ENCODE results near the gene DHX35. TPM values are rescaled to one million over a fixed set of nuclear protein-coding genes. Genes with fewer than 3 reads are reported as not detected.
A peak's percentile ranks its signal among the peaks of the same experiment; 100 is the strongest.

Gene DHX35, protein sequence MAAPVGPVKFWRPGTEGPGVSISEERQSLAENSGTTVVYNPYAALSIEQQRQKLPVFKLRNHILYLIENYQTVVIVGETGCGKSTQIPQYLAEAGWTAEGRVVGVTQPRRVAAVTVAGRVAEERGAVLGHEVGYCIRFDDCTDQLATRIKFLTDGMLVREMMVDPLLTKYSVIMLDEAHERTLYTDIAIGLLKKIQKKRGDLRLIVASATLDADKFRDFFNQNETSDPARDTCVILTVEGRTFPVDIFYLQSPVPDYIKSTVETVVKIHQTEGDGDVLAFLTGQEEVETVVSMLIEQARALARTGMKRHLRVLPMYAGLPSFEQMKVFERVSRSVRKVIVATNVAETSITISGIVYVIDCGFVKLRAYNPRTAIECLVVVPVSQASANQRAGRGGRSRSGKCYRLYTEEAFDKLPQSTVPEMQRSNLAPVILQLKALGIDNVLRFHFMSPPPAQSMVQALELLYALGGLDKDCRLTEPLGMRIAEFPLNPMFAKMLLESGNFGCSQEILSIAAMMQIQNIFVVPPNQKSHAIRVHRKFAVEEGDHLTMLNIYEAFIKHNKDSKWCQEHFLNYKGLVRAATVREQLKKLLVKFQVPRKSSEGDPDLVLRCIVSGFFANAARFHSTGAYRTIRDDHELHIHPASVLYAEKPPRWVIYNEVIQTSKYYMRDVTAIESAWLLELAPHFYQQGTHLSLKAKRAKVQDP
- 15.8 TPM for total RNA-seq
- long read RNA-seq, transcript DHX35-201 (22 exons, 3,325 nt) = major isoform, 14 of 28 reads
- long read RNA-seq, partial matches to known transcripts = 2 of 28 reads
- long read RNA-seq, other reads (novel, unspliced or antisense) = 10 of 28 reads

DNA sequence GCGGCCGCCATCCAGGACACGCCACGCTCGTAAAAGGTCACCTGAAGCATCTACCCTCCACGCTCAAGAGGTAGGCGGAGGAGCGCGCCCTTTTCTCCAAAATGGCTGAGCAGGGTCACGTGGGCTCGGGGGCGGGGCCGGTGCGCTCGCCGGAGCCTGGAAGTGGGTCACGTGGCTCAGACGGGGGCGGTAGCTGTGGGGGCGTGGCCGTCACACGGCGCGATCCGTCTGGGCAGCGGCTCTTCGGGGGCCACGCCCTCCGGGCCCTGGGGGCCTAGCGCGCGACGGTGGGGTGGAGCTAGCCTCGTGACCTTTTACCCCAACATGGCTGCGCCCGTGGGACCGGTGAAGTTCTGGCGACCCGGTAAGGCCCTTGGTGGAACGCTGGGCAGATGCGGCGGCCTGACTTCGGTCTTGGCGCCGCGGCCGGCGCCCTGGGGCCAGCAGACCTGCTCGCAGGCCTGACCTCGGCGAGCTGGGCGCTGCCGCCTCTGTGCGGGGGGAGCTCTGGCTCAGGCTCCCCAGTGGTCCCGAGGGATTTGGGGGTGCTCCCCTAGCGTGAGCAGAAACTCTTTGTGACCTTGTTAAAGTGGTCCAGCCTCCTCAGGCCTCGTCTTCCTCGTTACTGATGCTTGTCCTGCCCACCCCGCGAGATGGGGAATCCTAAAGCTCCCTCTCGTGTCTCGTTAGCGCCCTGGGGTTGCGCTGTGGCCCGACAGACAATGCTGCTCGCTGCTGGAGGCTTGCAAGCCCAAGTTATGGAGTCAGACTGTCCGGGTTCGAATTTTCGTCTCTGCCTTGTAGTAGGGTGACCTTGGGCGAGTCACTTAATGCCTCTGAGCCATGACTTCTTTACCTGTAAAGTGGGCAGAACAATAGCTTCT, at the start of gene DHX35:
Gene DHX35, plus strand, starts transcription at position 301 of the 884 bp plus-strand sequence. Its CDS starts 24 bp downstream, at position 325.
- Histone ChIP-seq H3K9me3 (replicated peaks) (no peaks in the 10 kb centered on the region), H3K27me3 (ENCODE audit: low read depth) (no peaks in the 10 kb centered on the region), H3K4me3 (peak within 1 kb of the TSS; percentile 99), H3K4me1 (peaks cover 39% of the 10 kb centered on the region), H3K27ac (replicated peaks) (peak within 1 kb of the TSS; percentile 97), H3K36me3 (peaks cover 2% of the 10 kb centered on the region)
- DNase-seq = peak; percentile 99
- TF ChIP-seq, protein P1, sequence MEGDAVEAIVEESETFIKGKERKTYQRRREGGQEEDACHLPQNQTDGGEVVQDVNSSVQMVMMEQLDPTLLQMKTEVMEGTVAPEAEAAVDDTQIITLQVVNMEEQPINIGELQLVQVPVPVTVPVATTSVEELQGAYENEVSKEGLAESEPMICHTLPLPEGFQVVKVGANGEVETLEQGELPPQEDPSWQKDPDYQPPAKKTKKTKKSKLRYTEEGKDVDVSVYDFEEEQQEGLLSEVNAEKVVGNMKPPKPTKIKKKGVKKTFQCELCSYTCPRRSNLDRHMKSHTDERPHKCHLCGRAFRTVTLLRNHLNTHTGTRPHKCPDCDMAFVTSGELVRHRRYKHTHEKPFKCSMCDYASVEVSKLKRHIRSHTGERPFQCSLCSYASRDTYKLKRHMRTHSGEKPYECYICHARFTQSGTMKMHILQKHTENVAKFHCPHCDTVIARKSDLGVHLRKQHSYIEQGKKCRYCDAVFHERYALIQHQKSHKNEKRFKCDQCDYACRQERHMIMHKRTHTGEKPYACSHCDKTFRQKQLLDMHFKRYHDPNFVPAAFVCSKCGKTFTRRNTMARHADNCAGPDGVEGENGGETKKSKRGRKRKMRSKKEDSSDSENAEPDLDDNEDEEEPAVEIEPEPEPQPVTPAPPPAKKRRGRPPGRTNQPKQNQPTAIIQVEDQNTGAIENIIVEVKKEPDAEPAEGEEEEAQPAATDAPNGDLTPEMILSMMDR (IDR thresholded peaks at IDR 0.05; ENCODE audit: borderline replicate concordance) = peak; percentile 47
- intact Hi-C loops (cut with micrococcal nuclease) = no loop called here

DNA sequence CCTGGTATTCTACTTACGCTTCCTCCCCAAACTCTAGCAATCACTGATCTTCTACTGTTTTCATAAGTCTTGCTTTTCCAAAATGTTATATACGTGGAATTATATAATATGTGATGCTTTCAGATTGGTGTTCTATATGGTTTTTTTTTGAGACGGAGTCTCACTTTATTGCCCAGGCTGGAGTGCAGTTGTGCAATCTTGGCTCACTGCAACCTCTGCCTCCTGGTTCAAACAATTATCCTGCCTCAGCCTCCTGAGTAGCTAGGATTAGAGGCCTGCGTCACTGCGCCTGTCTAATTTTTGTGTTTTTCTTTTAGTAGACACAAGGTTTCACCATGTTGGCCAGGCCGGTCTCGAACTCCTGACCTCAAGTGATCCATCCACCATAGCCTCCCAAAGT, 46.8 kb upstream of the DHX35 start:
- no peak for DNase-seq
- TF ChIP-seq, protein P1 (IDR thresholded peaks at IDR 0.05; ENCODE audit: borderline replicate concordance) = no peak

DNA sequence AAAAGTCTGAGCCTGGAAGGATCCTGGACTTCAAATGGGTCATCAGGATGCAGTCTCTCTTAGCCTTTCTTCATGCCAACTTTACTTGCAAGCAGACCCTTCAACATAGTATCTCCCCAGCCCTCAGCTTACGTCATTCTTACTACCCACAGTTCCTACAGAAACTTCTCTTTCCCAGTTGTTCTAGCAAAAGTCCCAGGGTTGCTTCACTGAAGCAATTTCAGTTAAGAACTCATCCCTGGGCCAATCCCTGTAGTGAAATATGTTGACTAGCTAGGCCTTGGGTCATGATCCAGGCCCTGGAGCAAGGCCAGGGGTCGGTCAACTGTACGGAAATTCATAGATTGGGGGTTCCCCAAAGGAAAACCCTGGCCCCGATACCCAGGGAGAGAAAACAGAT, 44.5 kb upstream of the DHX35 start:
- Histone ChIP-seq H3K9me3 (replicated peaks) (no peaks in the 10 kb centered on the region), H3K27ac (replicated peaks) (no peak overlapping the region), H3K4me3 (no peak overlapping the region), H3K27me3 (ENCODE audit: low read depth) (peaks cover 16% of the 10 kb centered on the region), H3K36me3 (peaks cover 19% of the 10 kb centered on the region), H3K4me1 (no peaks in the 10 kb centered on the region)
- TF ChIP-seq, protein P1 (IDR thresholded peaks at IDR 0.05; ENCODE audit: borderline replicate concordance) = no peak
- intact Hi-C loops (cut with micrococcal nuclease) = no loop called here
- no peak for DNase-seq

More for the DNA sequence above, 46.8 kb upstream of the DHX35 start:
- intact Hi-C loops (cut with micrococcal nuclease) = no loop called here
- no peak overlapping the region for H3K4me3 ChIP-seq
- H3K4me1 ChIP-seq = no peaks in the 10 kb centered on the region
- peaks cover 6% of the 10 kb centered on the region for H3K27me3 ChIP-seq (ENCODE audit: low read depth)
- no peak overlapping the region for H3K27ac ChIP-seq (replicated peaks)
- H3K9me3 ChIP-seq (replicated peaks) = no peaks in the 10 kb centered on the region
- H3K36me3 ChIP-seq = peaks cover 19% of the 10 kb centered on the region

DNA sequence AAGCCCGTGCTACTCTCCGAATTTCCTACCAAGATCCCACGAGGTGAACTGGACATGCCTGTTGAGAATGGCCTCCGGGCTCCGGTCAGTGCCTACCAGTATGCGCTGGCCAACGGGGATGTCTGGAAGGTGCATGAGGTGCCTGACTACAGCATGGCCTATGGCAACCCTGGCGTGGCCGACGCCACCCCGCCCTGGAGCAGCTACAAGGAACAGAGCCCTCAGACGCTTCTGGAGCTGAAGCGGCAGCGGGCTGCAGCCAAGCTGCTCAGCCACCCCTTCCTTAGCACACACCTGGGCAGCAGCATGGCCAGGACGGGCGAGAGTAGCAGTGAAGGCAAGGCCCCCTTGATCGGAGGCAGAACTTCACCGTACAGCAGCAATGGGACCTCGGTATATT, 44.0 kb upstream of the DHX35 start:
- H3K36me3 ChIP-seq = peaks cover 19% of the 10 kb centered on the region
- H3K27me3 ChIP-seq (ENCODE audit: low read depth) = peaks cover 16% of the 10 kb centered on the region
- no peak overlapping the region for H3K27ac ChIP-seq (replicated peaks)
- H3K4me3 ChIP-seq = no peak overlapping the region
- TF ChIP-seq, protein P1 (IDR thresholded peaks at IDR 0.05; ENCODE audit: borderline replicate concordance) = no peak
- no peaks in the 10 kb centered on the region for H3K4me1 ChIP-seq
- no peaks in the 10 kb centered on the region for H3K9me3 ChIP-seq (replicated peaks)
- intact Hi-C loops (cut with micrococcal nuclease) = no loop called here
- no peak for DNase-seq

DNA sequence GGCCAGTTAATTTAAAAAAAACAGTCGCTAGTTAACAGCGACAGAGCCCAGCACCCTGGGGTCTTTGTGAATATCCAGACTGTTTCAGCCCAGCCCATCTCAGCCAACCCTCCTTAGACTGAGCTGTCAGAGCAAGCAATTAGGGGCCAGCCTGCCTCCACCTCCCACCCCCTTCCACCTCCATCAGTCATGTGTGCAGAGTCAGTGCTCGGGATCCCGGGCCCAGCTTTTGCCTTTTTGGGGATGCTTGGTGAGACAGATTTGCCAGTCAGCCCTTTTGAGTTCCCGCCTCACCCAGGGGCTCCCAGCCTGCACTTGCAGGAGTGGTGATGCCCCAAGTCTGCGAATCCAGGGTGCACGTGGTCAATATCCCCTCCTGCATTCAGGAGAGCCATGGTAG, 42.5 kb upstream of the DHX35 start:
- Histone ChIP-seq H3K9me3 (replicated peaks) (no peaks in the 10 kb centered on the region), H3K36me3 (peaks cover 15% of the 10 kb centered on the region), H3K4me1 (no peaks in the 10 kb centered on the region), H3K27me3 (ENCODE audit: low read depth) (peaks cover 16% of the 10 kb centered on the region), H3K27ac (replicated peaks) (no peak overlapping the region), H3K4me3 (no peak overlapping the region)
- DNase-seq = no peak
- TF ChIP-seq, protein P1 (IDR thresholded peaks at IDR 0.05; ENCODE audit: borderline replicate concordance) = no peak
- intact Hi-C loops (cut with micrococcal nuclease) = loop anchor here (10.0 kb wide), 1 partner anchor 125 kb away; no protein-coding TSS in a partner anchor
